Measurements from ENCODE around the gene PLCD4. TPM values are rescaled to one million over a fixed set of nuclear protein-coding genes. Genes with fewer than 3 reads are reported as not detected.

The PLCD4 gene
- total RNA-seq, 6 experiments from 2014 or later: 0.31 to 0.95 (median 0.56) TPM

GRCh38 chr2:218663901-218664300 lies 56.2 kb downstream of the PLCD4 start:
- no peak overlapping the region for H3K4me3 ChIP-seq
- H3K9me3 ChIP-seq: no peaks in the 10 kb centered on the region
- TF ChIP-seq POLR2A (IDR thresholded peaks at IDR 0.05) (no peak), CTCF (IDR thresholded peaks at IDR 0.05) (no peak)
- no peak overlapping the region for H3K27ac ChIP-seq
- no peaks in the 10 kb centered on the region for H3K27me3 ChIP-seq
- H3K36me3 ChIP-seq: peaks cover 0 to 56% (median 24%) of the 10 kb centered on the region in 4 donors
- H3K4me1 ChIP-seq: peaks cover 0 to 7% (median 3%) of the 10 kb centered on the region in 4 donors
- 90% methylated on average over 2 of the region's 15 CpGs for WGBS (ENCODE audit: insufficient coverage, low coverage, low lambda C conversion rate, missing lambda C conversion rate)
- DNase-seq: no peak
- ATAC-seq: no peak
- intact Hi-C loops (cut with DNase I): no loop called here

DNA sequence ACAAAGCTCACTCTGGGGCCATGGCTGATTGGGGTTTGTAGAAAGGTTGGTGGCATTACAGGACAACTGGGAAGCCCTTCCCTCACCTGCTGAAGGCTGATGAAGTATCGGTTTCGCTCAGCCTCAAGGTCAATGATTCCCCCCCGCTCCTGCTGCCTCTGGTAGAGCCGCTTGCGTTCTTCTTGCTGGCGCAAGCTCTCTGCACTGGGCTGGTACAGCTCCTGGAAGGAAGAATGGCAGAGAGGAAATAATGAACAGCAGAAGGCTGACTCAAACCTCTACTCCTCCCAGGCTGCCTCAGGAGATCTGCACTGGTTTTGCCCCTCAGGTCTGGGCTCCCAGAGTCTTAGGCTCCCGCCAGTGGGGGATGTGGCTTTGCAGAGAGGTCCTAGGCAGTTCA lies 57.0 kb downstream of the PLCD4 start:
- no peak overlapping the region for H3K4me3 ChIP-seq
- H3K27ac ChIP-seq: no peak overlapping the region
- no peaks in the 10 kb centered on the region for H3K9me3 ChIP-seq
- H3K4me1 ChIP-seq: peaks cover 0 to 7% (median 3%) of the 10 kb centered on the region in 4 donors
- H3K36me3 ChIP-seq: peaks cover 0 to 56% (median 24%) of the 10 kb centered on the region in 4 donors
- DNase-seq (no peak), ATAC-seq (no peak)
- 95% methylated on average over 4 of the region's 7 CpGs for WGBS (ENCODE audit: insufficient coverage, low coverage, low lambda C conversion rate, missing lambda C conversion rate)
- no peaks in the 10 kb centered on the region for H3K27me3 ChIP-seq
- TF ChIP-seq CTCF (IDR thresholded peaks at IDR 0.05): no peak
- TF ChIP-seq POLR2A (IDR thresholded peaks at IDR 0.05): no peak
- intact Hi-C loops (cut with DNase I): no loop called here

- no peak for DNase-seq
- Histone ChIP-seq H3K4me1 (peaks cover 0 to 15% (median 4%) of the 10 kb centered on the region in 4 donors), H3K27me3 (no peaks in the 10 kb centered on the region), H3K27ac (peak overlapping the region in 1 of 3 donors; percentile 30), H3K36me3 (peaks cover 0 to 22% (median 11%) of the 10 kb centered on the region in 4 donors), H3K4me3 (peak overlapping the region; percentile 58 to 90 (median 75)), H3K9me3 (no peaks in the 10 kb centered on the region)
- 45% methylated on average over 12 of the region's 12 CpGs for WGBS (ENCODE audit: insufficient coverage, low coverage, low lambda C conversion rate, missing lambda C conversion rate)
- ATAC-seq: no peak
- intact Hi-C loops (cut with DNase I): no loop called here
- TF ChIP-seq CTCF (IDR thresholded peaks at IDR 0.05): no peak
- no peak for TF ChIP-seq POLR2A (IDR thresholded peaks at IDR 0.05)
Measured at GRCh38 chr2:218671097-218671653, 63.5 kb downstream of the PLCD4 start.

DNA sequence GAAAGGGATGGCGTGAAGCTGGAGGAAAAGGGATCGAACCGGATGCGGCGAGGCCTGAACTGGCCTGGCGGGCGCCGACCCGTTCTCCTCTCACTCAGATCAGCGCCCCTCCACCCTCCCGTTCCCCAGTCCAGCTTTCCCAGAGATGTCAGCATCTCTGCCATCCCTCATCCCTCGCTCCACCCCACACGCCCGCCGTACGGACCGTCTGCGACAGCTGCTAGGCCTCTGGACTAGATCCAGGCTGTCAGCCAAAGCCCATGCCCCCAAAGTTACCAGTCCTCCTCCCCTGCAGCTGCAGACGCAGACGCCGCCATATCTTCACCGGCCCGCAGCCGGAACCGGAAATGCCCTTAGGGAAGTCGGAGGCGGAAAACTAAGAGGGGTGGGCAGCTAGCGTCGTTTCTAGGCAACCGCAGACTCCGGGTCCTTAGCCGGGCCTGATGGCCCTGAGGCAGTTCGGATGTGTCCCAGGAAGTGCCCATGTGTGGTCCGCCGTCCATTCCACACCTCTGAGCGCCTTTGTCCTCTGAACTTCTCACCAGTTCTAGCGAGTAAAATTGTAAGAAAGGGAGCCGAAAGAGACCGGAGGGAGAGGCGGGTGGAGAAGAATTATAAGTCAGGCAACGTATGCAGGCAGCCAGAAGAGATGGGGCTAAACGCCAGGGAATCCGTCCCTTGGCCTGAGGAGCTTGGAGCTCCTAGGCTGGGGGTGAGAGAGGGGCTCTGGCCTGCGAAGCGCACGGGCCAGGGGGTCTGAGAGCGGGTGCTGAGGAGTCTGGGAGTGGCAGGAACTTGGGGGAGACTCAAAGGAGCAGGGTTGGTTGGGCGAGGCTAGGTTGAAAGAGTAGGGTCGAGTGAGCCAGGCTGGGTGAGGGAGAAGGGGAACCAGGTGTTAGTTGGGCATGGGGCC lies 64.2 kb downstream of the PLCD4 start, which contains the start of the genes RNF25 and STK36:
RNF25 (minus strand) TSS at position 349 of the 913 bp plus-strand sequence; CDS start at position 317, 32 bp downstream.
STK36 (plus strand) TSS at position 433 of the 913 bp plus-strand sequence. CDS start 744 bp downstream, outside the sequence.
- H3K4me3 ChIP-seq: peak within 1 kb of the TSS; percentile 58 to 90 (median 75)
- peak; percentile 84 to 90 (median 89) for DNase-seq

More for the DNA sequence above, 64.2 kb downstream of the PLCD4 start, which contains the start of the genes RNF25 and STK36:
- peak; percentile 97 to 99 (median 99) for ATAC-seq
- peaks cover 0 to 15% (median 4%) of the 10 kb centered on the region in 4 donors for H3K4me1 ChIP-seq
- TF ChIP-seq POLR2A (IDR thresholded peaks at IDR 0.05) (peak; percentile 52), CTCF (IDR thresholded peaks at IDR 0.05) (no peak)
- under 1% methylated on average over 35 of the region's 49 CpGs for WGBS (ENCODE audit: insufficient coverage, low coverage, low lambda C conversion rate, missing lambda C conversion rate)
- H3K36me3 ChIP-seq: peaks cover 0 to 17% (median 8%) of the 10 kb centered on the region in 4 donors
- no peaks in the 10 kb centered on the region for H3K9me3 ChIP-seq
- intact Hi-C loops (cut with DNase I): no loop called here
- H3K27me3 ChIP-seq: no peaks in the 10 kb centered on the region
- peak within 1 kb of the TSS; percentile 16 to 55 (median 30) for H3K27ac ChIP-seq

Measured in right lobe of liver (tissue), 6 donors.